HG03432 (cell line): ENCODE data around the gene WDR93.
A peak's percentile ranks its signal among the peaks of the same experiment; 100 is the strongest.
"Not testable (repeated sequence)": the region's sequence is repeated elsewhere in the genome, so short reads cannot be mapped to it uniquely, and the experiment has no call there.

ENCODE experiments used
- ATAC-seq: cut with Tn5 transposase; IDR thresholded peaks from one replicate; pipeline ENCODE4 v1.9.1; 2021; ENCODE audit warnings: mild to moderate bottlenecking, moderate library complexity; ENCODE audit not compliant: unreplicated experiment

Gene WDR93

GRCh38 chr15:89767411-89767915, 76.9 kb downstream of the WDR93 start:
- no peak for ATAC-seq

- ATAC-seq: no peak
Measured at GRCh38 chr15:89768071-89768500, 77.5 kb downstream of the WDR93 start.

GRCh38 chr15:89769366-89769765, 78.8 kb downstream of the WDR93 start:
- no peak for ATAC-seq

- ATAC-seq: no peak
Measured at GRCh38 chr15:89770041-89770440, 79.4 kb downstream of the WDR93 start.

GRCh38 chr15:89772932-89773583, 82.4 kb downstream of the WDR93 start:
- ATAC-seq: no peak

GRCh38 chr15:89774492-89774891, 83.9 kb downstream of the WDR93 start:
- ATAC-seq: no peak

GRCh38 chr15:89775815-89776214, 85.2 kb downstream of the WDR93 start:
- peak; percentile 11 for ATAC-seq

- peak; percentile 70 for ATAC-seq
Measured at GRCh38 chr15:89776274-89777072, 85.9 kb downstream of the WDR93 start, which contains the start of gene MESP2. MESP2 (plus strand) TSS chr15:89776332; CDS start chr15:89776358, 26 bp downstream.

GRCh38 chr15:89777073-89777751, 86.6 kb downstream of the WDR93 start:
- ATAC-seq: no peak

- ATAC-seq: no peak
Measured at GRCh38 chr15:89777782-89778380, 87.3 kb downstream of the WDR93 start.

GRCh38 chr15:89778861-89779260, 88.2 kb downstream of the WDR93 start:
- no peak for ATAC-seq

- no peak for ATAC-seq
Measured at GRCh38 chr15:89780601-89781000, 90.0 kb downstream of the WDR93 start.

- peak; percentile 39 for ATAC-seq
Measured at GRCh38 chr15:89781055-89781454, 90.4 kb downstream of the WDR93 start.

- ATAC-seq: no peak
Measured at GRCh38 chr15:89781891-89782618, 91.4 kb downstream of the WDR93 start.

- ATAC-seq: not testable (repeated sequence)
Measured at GRCh38 chr15:89782619-89782950, 92.0 kb downstream of the WDR93 start.

GRCh38 chr15:89783111-89783860, 92.7 kb downstream of the WDR93 start:
- no peak for ATAC-seq

GRCh38 chr15:89783861-89784685, 93.5 kb downstream of the WDR93 start:
- ATAC-seq: no peak

GRCh38 chr15:89784686-89784960, 94.0 kb downstream of the WDR93 start:
- no peak for ATAC-seq
